Measurements from ENCODE around the gene N4BP2. TPM values are rescaled to one million over a fixed set of nuclear protein-coding genes. Genes with fewer than 3 reads are reported as not detected.

Gene N4BP2
- total RNA-seq, 1 donor from 2014 or later: 67.1 TPM

DNA sequence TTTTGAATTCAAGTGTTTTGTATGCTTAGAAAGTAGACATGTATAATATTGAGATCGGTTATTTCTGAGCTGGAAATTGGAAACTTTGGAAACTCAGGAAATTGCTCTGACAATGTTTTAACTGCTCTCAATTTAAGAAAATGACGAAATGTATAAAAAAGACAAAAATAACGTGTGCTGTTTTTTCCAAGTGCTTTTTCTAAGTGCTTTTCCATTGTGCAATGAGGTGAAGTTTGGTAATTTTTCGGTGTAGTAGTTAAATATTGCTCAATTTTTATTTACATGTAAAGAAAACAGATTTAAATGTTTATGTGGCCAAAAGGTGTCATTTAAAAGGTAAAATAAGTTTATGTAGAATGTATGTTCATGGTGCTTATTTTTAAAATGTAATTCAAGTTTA, 100.8 kb downstream of the N4BP2 start:
- no peak for DNase-seq

- no peak for DNase-seq
Observed at GRCh38 chr4:40160258-40160657, 103.6 kb downstream of the N4BP2 start.

DNA sequence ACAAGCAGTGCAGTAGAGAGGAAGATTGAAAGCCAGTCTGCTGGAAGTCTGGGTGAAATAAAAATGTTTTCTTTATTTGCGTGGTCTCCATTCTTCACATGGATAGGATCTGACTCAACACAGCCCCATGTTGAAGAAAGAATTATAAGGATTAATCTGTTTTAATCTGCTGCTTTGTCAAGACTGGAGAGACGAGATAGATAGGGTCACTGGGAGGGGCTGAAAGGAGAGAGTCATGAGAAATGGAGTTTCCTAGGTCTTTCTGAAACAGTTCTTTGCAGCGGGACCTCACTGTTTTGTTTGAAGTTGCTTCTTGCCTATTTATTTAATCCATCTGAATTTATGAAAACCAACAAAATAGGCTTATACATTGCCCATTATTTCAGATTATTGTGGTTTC, 107.8 kb downstream of the N4BP2 start:
- DNase-seq: no peak

DNA sequence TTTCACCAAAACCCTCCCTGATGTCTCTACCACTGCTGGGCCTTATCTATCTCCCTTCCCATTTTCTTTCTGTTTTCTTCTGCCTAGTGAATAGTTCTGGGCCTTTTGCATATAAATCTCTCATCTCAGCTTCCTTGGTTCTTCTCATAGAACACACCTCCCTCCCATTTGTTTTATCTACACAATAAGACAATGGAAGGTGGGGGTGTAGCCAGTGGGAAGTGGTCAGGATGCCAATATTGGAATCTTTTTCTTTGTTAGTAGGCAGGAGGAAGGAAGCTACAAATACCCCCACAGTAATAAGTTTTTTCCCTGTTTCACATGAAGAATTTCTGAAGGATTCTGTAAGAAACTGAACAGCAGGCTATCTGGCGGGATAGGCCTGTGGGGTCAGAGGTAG, 109.3 kb downstream of the N4BP2 start:
- no peak for DNase-seq

GRCh38 chr4:40168070-40168469, 111.4 kb downstream of the N4BP2 start:
- DNase-seq: no peak

DNA sequence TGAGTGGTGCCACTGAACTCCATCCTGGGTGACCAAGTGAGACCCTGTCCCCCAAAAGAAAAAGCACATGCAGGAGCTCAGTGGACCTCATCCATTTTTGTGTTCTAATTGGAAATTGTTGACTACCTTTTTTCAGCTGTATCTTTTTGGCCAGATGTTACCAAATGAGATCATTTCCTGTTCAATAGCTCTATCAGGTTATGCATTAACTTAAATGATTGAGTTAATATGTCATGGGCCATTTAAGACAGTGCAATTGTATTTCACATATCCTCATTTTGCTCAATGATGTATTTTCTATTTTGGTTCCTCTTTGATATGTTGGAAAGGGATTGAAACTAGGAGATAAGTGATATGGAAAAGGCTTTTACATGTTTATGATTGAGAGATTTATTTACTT, 113.9 kb downstream of the N4BP2 start:
- DNase-seq: no peak

- no peak for DNase-seq
Observed at GRCh38 chr4:40173470-40173875, 116.8 kb downstream of the N4BP2 start.

GRCh38 chr4:40176602-40177001, 120.0 kb downstream of the N4BP2 start:
- DNase-seq: no peak

DNA sequence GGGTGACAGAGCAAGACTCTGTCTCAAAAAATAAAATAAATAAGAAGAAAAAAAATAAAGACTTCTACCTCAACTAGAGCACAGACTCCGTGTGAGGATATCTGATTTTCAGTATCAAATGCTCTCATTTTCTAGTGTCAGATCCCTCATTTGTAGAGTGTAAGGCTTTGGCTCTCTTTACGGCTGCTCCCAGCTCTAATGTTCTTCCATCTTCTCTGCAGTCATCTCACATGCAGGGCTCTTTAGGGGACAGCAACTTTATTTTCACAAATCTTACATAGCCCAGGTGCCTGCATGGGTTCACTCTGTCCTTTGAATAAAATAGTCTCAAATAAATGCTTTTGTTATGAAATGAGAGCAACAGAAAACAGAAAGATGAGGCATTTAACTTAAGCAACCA, 120.9 kb downstream of the N4BP2 start:
- no peak for DNase-seq

GRCh38 chr4:40178672-40179071, 122.0 kb downstream of the N4BP2 start:
- no peak for DNase-seq

- no peak for DNase-seq
Observed at GRCh38 chr4:40179360-40179759, 122.7 kb downstream of the N4BP2 start.

- DNase-seq: no peak
Observed at GRCh38 chr4:40180356-40180755, 123.7 kb downstream of the N4BP2 start.

- no peak for DNase-seq
Observed at GRCh38 chr4:40182001-40182400, 125.4 kb downstream of the N4BP2 start.

DNA sequence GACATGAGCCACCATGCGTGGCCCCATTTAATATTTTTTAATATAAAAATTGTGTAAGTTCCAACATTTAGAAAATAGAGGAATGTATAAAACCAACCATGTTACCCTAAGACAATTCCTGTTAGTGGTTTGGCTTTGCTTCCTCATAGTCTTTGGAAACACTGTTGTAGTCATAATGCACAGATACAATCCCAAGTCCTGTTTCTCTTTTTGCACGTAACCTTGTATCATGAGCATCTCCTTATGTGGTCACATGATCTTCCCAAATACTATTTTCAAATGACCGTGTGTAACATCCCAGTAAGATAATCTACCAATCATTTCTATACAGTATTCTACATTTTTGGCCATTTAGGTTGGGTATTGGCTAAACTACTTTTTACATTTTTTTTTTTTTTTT, 126.3 kb downstream of the N4BP2 start:
- no peak for DNase-seq

- DNase-seq: no peak
Observed at GRCh38 chr4:40183615-40184411, 127.2 kb downstream of the N4BP2 start.

DNA sequence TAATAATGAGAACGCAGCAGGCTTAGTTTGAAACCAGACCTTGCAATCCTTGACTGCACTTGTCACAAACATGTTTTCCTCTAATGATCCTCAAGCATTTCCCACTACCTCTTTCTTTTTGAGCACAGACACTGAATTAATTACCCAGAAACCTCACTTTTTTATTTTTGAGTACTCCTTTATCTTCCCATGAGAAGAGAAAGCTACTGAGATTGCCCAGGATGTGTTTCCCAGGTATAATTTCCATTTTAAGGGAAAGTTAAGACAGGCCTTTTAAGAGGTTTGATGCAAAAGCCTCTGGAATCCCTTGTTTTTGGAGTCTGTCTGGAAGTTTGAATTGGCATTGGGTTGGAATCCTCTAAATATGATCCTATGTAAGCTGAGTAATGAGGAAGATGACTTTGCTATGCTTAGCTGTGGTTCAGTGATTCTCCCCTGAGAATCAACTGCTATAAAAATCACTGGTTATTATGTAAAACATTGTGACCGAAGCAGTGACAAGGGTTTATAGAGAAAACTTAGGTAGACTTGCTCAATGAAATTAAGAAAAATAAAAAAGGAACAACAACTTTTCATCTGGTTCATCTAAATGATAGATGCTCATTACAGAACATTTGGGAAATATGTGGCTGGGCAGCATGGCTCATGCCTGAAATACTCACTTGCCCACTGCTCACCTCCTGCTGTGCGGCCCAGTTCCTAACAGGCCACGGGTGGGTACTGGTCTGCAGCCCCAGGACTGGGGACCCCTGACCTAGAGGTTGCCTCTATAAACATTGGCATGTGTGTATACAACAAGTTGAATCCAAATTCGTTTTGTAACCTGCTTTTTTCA, 129.4 kb downstream of the N4BP2 start:
- DNase-seq: no peak

- no peak for DNase-seq
Observed at GRCh38 chr4:40186665-40187014, 130.0 kb downstream of the N4BP2 start.

- DNase-seq: no peak
Observed at GRCh38 chr4:40187386-40187906, 130.8 kb downstream of the N4BP2 start.

GRCh38 chr4:40190019-40190418, 133.4 kb downstream of the N4BP2 start:
- no peak for DNase-seq

- DNase-seq: no peak
Observed at GRCh38 chr4:40190465-40190864, 133.8 kb downstream of the N4BP2 start.

DNA sequence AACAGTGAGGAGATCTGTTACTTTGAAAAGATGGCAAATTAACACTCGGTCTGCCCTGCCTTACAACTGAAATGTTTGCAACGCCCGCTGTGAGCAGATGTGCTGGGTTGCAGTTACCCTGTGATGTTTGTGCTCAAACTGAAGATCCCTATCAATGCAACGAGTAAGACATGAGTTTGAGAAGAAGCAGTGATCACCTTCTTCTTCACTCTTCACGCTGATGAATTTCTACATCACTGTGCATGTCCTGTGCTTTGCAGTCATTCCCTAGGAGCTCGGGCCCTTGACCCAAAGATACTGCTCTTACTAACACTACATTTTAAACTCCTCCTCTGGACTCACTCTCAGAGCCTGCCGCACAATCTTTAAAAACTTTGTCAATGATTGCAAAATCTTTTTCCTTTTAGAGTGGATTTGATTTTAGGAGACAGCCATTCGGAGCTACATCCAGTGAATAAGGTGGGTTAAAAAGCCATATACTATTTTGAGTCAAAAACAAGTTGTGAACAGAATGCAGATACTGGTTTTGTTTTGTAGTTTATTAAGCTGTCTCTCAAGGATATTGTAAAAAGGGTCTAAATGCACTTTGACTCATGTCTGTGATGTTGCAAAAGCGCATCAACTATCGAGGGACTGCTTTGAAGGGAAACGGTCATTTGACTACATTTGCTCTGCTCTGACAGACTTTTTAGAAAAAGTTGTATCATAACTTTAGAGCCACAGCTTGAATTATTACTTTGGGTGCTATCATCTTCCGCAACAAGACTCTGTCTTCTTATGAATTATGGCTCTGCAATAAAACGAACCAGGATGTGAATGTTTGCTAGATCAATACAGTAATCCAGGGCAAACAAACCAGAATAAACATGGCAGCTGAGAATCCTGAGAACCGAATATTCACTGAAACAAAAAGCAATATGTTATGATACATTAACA, 134.5 kb downstream of the N4BP2 start:
- DNase-seq: no peak

Measured in occipital lobe (tissue), 2 donors.